Activated naive CD8-positive, alpha-beta T cell treated with anti-CD3 and anti-CD28 coated beads, Interleukin-2, amount 10 ng/mL, durations not matched to agents 7 days and 5 days (primary cell): Measurements from ENCODE around the gene FAM131A. TPM values are rescaled to one million over a fixed set of nuclear protein-coding genes. Genes with fewer than 3 reads are reported as not detected.
"Not testable (repeated sequence)": the region's sequence is repeated elsewhere in the genome, so short reads cannot be mapped to it uniquely, and the experiment has no call there.

Experiments used
- ATAC-seq: fragments of 150-1000 bp; cut with Tn5 transposase; one replicate; pipeline ENCODE4 v1.10.0; 2021; ENCODE audit warnings: low read depth, moderate library complexity
- POLR2A ChIA-PET: fragments of 350-600 bp; sonication (Branson Sonifier 250); formaldehyde crosslinking; loops from one replicate; lab custom pipeline; 2021; ENCODE audit warnings: antibody characterized with exemption; lab: Charles Lee
- DNase-seq: peaks from one replicate; pipeline ENCODE4 v3.0.0; 2021
- H3K27ac Mint-ChIP-seq: one replicate; pipeline ENCODE4 v1.8.0; 2022; ENCODE audit warnings: mild to moderate bottlenecking, mixed read lengths
- H3K27me3 Mint-ChIP-seq: one replicate; pipeline ENCODE4 v1.8.0; 2022; ENCODE audit warnings: mild to moderate bottlenecking, moderate library complexity, mixed read lengths
- H3K36me3 Mint-ChIP-seq: one replicate; pipeline ENCODE4 v1.8.0; 2021; ENCODE audit warnings: mild to moderate bottlenecking, mixed read lengths
- H3K4me1 Mint-ChIP-seq: one replicate; pipeline ENCODE4 v1.8.0; 2021; ENCODE audit warnings: mixed read lengths
- H3K4me3 Mint-ChIP-seq: one replicate; pipeline ENCODE4 v1.8.0; 2022; ENCODE audit warnings: mild to moderate bottlenecking, moderate library complexity, mixed read lengths
- H3K9me3 Mint-ChIP-seq: one replicate; pipeline ENCODE4 v1.8.0; 2021; ENCODE audit warnings: mixed read lengths
- total RNA-seq, 2 experiments: library from RNA; stranded (reverse); gene quantifications; one replicate each; pipeline ENCODE4 v1.2.3, GENCODE V29; 2021

The FAM131A gene
- total RNA-seq, 2 experiments from 2014 or later = 5.5 to 6.1 TPM

DNA sequence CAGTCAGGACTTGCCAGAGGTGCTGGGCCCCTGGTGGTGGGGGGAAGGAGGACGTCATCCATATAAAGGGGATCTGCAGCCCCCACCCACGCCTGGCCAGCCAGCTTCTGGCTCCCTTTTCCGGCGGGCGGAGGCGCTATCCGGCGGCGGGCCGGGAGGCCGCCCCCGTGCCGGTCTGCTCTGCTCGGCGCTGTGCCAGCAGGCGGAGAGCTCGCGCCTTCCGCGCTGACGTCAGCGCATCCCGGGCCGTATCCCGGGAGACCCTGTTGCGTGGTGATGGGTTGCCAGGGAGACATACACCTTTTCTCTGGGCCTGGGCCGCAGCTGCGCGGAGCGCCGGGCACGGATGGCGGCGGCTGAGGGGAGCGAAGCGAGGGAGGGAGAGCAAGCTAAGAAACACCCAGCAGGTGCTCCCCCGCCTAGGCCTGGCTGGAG lies 1.1 kb downstream of the FAM131A start:
- H3K4me1 Mint-ChIP-seq = peaks cover 30% of the 10 kb centered on the region
- no peak overlapping the region for H3K27ac Mint-ChIP-seq
- POLR2A ChIA-PET = no interaction called here

DNA sequence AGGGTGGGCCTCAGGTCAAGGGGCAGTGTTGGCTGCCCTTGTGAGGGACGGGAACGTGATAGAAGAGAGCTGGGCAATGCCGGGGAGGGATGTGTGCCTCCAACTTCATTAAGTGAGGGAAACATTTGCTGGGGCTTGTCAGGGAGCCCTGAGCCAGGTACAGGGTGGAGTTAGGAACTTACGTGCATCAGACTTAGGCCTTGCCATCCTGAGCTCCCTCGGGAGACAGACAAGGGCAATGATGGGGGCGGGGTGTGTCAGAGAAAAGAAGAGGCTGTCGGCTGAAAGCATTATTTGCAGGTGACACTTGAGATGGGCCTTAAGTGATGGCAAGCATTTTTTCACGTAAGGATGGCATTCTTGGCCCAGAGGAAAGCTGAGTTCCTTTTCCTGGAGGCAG lies 1.6 kb downstream of the FAM131A start:
- DNase-seq (no peak), ATAC-seq (no peak)
- POLR2A ChIA-PET = no interaction called here
- peaks cover 4% of the 10 kb centered on the region for H3K36me3 Mint-ChIP-seq
- peaks cover 26% of the 10 kb centered on the region for H3K4me1 Mint-ChIP-seq
- H3K27ac Mint-ChIP-seq = no peak overlapping the region
- H3K4me3 Mint-ChIP-seq = no peak overlapping the region
- H3K9me3 Mint-ChIP-seq = no peaks in the 10 kb centered on the region
- no peaks in the 10 kb centered on the region for H3K27me3 Mint-ChIP-seq

More for the DNA sequence above, 1.1 kb downstream of the FAM131A start:
- Mint-ChIP-seq H3K4me3 (no peak overlapping the region), H3K36me3 (peaks cover 4% of the 10 kb centered on the region), H3K27me3 (no peaks in the 10 kb centered on the region), H3K9me3 (no peaks in the 10 kb centered on the region)
- DNase-seq (no peak), ATAC-seq (no peak)

DNA sequence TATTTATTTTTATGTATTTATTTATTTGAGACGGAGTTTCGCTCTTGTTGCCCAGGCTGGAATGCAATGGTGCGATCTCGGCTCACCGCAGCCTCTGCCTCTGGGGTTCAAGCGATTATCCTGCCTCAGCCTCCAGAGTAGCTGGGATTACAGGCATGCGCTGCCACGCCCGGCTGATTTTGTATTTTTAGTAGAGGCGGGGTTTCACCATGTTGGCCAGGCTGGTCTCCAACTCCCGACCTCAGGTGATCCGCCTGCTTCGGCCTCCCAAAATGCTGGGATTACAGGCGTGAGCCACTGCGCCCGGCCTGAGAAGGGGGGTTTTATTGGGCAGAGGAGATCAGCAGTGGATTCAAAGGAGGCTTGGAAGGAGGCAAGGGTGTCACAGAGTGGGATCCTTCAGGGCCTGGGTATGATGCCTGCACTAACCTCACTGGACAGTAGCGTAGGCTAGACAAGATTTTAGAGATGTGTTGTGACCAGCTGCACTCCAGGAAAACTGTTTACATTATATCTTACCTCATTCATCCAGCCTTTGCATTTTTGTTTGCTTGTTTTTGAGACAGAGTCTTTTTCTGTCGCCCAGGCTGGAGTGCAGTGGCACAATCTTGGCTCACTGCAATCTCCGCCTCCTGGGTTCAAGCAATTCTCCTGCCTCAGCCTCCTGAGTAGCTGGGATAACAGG lies 2.2 kb downstream of the FAM131A start:
- H3K9me3 Mint-ChIP-seq, H3K4me3 Mint-ChIP-seq, H3K36me3 Mint-ChIP-seq, H3K27ac Mint-ChIP-seq, ATAC-seq, DNase-seq, H3K27me3 Mint-ChIP-seq, POLR2A ChIA-PET: not testable (repeated sequence)
- peaks cover 21% of the 10 kb centered on the region for H3K4me1 Mint-ChIP-seq

DNA sequence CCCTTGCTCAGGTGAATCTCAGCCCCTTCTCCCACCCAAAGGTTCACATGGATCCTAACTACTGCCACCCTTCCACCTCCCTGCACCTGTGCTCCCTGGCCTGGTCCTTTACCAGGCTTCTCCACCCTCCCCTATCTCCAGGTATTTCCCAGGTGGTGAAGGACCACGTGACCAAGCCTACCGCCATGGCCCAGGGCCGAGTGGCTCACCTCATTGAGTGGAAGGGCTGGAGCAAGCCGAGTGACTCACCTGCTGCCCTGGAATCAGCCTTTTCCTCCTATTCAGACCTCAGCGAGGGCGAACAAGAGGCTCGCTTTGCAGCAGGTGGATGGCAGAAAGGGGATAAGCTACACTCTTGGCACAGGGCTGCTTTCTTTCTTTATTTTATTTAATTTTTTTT lies 4.5 kb downstream of the FAM131A start:
- POLR2A ChIA-PET = no interaction called here
- Mint-ChIP-seq H3K36me3 (no peaks in the 10 kb centered on the region), H3K27ac (no peak overlapping the region), H3K4me1 (peaks cover 9% of the 10 kb centered on the region), H3K4me3 (no peak overlapping the region), H3K9me3 (no peaks in the 10 kb centered on the region), H3K27me3 (no peaks in the 10 kb centered on the region)
- ATAC-seq = no peak
- no peak for DNase-seq

DNA sequence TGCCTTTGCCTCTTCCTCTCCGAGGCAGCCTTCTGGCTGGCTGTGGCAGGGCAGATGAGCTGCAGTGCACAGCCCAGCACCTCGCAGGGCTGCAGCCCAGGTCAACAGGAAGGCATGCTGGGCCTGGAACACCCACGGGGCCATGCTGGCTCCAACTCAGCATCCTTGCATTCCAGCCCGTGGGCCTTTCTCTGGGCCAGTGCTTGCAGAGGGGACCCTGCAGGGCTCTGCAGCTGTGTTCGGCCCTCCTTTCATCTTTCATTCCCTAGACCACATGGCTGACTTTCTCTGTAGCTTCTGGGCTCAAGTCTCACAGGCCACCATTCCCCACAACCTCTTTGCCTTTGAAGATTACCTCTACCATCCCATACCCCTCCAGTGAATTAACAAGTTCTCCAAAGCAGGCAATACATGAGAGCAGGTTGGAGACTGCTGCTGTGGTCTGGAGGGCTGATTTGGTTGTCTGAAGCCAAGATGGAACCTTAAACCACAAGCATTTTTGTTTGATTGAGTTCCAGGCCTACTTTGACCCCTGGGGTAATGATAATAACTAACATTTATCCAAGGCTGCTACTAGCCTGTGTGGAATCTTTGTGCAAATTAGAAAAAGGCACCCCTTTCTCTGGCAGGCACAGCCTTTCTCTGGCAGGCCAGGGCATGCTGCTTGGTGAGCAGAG lies 5.9 kb downstream of the FAM131A start:
- H3K4me1 Mint-ChIP-seq = peaks cover 6% of the 10 kb centered on the region
- no peak for ATAC-seq
- no peak for DNase-seq
- no peaks in the 10 kb centered on the region for H3K9me3 Mint-ChIP-seq
- no peaks in the 10 kb centered on the region for H3K27me3 Mint-ChIP-seq
- POLR2A ChIA-PET = no interaction called here
- no peak overlapping the region for H3K4me3 Mint-ChIP-seq
- H3K36me3 Mint-ChIP-seq = no peaks in the 10 kb centered on the region
- H3K27ac Mint-ChIP-seq = no peak overlapping the region

DNA sequence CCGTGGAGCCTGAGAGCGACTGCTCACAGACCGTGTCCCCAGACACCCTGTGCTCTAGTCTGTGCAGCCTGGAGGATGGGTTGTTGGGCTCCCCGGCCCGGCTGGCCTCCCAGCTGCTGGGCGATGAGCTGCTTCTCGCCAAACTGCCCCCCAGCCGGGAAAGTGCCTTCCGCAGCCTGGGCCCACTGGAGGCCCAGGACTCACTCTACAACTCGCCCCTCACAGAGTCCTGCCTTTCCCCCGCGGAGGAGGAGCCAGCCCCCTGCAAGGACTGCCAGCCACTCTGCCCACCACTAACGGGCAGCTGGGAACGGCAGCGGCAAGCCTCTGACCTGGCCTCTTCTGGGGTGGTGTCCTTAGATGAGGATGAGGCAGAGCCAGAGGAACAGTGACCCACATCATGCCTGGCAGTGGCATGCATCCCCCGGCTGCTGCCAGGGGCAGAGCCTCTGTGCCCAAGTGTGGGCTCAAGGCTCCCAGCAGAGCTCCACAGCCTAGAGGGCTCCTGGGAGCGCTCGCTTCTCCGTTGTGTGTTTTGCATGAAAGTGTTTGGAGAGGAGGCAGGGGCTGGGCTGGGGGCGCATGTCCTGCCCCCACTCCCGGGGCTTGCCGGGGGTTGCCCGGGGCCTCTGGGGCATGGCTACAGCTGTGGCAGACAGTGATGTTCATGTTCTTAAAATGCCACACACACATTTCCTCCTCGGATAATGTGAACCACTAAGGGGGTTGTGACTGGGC lies 7.3 kb downstream of the FAM131A start:
- Mint-ChIP-seq H3K36me3 (no peaks in the 10 kb centered on the region), H3K4me1 (peaks cover 6% of the 10 kb centered on the region), H3K4me3 (no peak overlapping the region), H3K9me3 (no peaks in the 10 kb centered on the region), H3K27ac (no peak overlapping the region), H3K27me3 (no peaks in the 10 kb centered on the region)
- ATAC-seq (no peak), DNase-seq (no peak)
- POLR2A ChIA-PET = no interaction called here

DNA sequence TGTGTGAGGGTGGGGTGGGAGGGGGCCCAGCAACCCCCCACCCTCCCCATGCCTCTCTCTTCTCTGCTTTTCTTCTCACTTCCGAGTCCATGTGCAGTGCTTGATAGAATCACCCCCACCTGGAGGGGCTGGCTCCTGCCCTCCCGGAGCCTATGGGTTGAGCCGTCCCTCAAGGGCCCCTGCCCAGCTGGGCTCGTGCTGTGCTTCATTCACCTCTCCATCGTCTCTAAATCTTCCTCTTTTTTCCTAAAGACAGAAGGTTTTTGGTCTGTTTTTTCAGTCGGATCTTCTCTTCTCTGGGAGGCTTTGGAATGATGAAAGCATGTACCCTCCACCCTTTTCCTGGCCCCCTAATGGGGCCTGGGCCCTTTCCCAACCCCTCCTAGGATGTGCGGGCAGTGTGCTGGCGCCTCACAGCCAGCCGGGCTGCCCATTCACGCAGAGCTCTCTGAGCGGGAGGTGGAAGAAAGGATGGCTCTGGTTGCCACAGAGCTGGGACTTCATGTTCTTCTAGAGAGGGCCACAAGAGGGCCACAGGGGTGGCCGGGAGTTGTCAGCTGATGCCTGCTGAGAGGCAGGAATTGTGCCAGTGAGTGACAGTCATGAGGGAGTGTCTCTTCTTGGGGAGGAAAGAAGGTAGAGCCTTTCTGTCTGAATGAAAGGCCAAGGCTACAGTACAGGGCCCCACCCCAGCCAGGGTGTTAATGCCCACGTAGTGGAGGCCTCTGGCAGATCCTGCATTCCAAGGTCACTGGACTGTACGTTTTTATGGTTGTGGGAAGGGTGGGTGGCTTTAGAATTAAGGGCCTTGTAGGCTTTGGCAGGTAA lies 8.1 kb downstream of the FAM131A start:
- no peak overlapping the region for H3K27ac Mint-ChIP-seq
- H3K36me3 Mint-ChIP-seq = no peaks in the 10 kb centered on the region
- DNase-seq = no peak
- peak; percentile 50 for ATAC-seq
- H3K4me3 Mint-ChIP-seq = no peak overlapping the region
- H3K4me1 Mint-ChIP-seq = peaks cover 6% of the 10 kb centered on the region
- no peaks in the 10 kb centered on the region for H3K9me3 Mint-ChIP-seq
- H3K27me3 Mint-ChIP-seq = no peaks in the 10 kb centered on the region
- POLR2A ChIA-PET = no interaction called here

DNA sequence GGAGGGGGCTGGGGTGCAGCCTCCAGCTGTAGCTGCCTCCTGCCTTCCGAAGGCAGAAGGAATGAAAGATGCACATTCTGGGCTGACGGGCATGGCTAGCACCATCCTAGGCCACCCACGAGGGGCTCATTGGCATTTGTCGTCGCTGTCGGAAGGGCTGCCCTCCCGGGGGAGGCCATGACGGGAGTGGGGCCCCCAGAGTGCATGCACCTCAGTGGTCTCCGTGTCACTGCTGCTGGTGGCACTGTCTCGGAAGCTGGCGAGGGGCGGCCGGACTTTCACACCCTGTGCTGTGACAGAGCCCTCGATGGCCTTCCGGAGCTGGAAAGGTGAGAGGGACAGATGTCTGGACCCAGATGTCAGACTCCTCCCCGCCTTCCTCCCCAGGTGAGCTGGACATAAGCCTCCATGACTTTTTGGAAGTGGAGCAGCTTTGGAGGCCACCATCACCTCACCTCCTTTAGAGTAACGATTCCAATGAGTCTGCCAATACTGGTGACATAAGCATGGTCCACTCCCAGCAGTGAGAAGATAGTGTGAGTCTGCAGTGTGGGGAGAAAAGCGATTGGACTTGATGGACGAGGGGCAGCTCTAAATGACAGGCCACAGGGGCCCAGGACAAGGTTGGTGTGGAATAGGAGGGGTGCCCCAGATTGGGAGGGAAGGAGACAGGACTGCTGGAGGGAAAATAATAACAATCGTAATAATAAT lies 9.2 kb downstream of the FAM131A start:
- POLR2A ChIA-PET = no interaction called here
- H3K27ac Mint-ChIP-seq = no peak overlapping the region

DNA sequence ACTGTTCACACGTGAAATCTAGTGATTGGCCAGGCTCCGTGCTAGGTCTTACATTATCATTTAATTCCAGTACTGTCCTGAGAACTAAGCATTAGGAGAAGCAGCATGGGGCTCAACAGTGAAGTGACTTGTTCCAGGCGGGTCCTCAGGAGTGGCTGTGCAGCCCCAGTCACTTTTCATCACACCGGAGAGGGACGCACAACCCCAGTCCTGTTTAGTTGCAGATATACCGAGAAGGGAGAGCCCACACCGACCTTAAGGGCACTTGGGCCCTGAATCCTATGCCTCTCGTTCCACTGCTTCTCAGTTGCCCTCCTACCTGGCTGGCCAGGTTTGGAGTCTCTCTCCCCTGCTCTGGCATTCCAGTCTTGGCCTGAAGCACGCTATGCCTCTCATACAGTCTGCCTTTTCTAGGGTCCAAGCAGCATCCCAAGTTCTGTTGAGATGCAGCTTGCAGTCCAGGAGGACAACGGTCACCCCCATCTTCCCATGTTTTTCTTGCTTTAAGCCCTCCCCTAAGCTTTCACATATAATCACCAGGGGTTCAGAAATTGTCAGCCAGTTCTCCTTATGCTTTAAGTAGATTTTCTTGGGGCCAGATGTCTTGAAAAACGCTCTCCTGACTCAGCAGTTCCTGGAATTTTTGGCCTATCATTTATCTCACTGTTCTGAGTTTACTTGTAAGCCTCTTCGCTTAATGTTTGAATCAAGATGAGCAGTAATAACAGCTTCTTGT lies 10.1 kb downstream of the FAM131A start:
- no peak for ATAC-seq
- Mint-ChIP-seq H3K4me3 (no peak overlapping the region), H3K27ac (no peak overlapping the region), H3K27me3 (no peaks in the 10 kb centered on the region), H3K4me1 (no peaks in the 10 kb centered on the region), H3K36me3 (no peaks in the 10 kb centered on the region), H3K9me3 (no peaks in the 10 kb centered on the region)
- POLR2A ChIA-PET = interaction anchor here (0.8 to 2.0 kb wide), 3 partner anchors 12 to 45 kb away, joined by 3 to 5 read pairs (median 4); no protein-coding TSS in a partner anchor
- no peak for DNase-seq

More for the DNA sequence above, 9.2 kb downstream of the FAM131A start:
- Mint-ChIP-seq H3K4me3 (no peak overlapping the region), H3K9me3 (no peaks in the 10 kb centered on the region), H3K4me1 (no peaks in the 10 kb centered on the region), H3K27me3 (no peaks in the 10 kb centered on the region), H3K36me3 (no peaks in the 10 kb centered on the region)
- ATAC-seq (no peak), DNase-seq (no peak)

DNA sequence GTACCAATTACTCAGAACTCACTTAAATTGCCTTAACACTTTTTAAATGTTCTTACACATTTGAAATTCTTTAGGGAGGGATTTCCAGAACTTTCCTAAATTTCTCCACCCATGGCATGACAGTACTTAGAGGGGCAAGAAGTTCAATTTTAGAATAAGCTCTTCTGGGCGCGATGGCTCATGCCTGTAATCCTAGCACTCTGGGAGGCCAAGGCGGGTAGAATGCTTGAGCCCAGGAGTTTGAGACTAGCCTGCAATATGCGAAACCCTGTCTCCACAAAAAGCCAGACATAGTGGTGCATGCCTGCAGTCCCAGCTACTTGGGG lies 10.6 kb downstream of the FAM131A start:
- POLR2A ChIA-PET = interaction anchor here (0.8 to 2.0 kb wide), 3 partner anchors 12 to 46 kb away, joined by 3 to 5 read pairs (median 4); no protein-coding TSS in a partner anchor
- no peak overlapping the region for H3K27ac Mint-ChIP-seq
- H3K9me3 Mint-ChIP-seq = no peaks in the 10 kb centered on the region
- ATAC-seq (no peak), DNase-seq (no peak)
- no peaks in the 10 kb centered on the region for H3K27me3 Mint-ChIP-seq
- no peaks in the 10 kb centered on the region for H3K36me3 Mint-ChIP-seq
- no peaks in the 10 kb centered on the region for H3K4me1 Mint-ChIP-seq
- H3K4me3 Mint-ChIP-seq = no peak overlapping the region

DNA sequence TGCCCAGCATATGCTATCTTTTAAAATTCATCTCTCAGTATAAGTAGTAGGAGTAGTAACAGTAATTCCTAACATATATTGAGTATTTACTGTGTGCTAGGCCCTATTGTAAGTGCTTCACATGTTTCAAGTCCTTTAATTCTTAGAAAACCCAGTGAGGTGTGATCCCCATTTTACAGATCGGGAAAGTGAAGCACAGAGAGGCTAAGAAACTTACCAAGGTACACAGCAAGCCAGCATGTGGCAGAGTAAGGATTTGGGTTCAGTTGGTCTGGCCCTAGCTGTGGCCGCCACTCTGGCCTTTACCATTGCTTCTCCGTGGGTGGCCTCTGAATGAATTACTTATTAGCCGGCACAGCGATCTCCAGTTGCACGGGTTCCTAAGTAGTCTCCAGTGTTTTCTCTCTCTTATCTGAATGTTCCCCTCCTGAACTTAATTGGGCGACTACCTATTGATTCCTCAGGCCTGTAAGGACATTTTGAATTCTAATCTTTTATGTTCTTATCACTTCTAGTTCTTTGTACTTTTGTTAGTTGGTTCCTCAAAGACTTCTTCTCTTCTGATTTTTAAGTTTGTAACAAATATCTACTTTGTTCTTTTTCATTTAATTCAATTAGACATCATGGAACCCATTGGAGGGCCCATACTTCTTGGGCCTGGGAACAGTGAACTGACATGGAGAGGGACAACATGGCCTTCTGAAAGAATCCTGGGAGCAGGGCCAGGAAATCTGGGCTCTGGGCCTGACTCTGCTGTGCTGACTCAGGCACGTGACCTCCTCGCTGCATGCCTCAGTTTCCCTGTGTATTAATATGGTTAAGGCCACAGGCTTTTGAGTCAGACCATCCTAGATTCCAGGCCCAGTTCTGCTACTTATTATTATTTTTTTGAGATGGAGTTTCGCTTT lies 12.4 kb downstream of the FAM131A start:
- Mint-ChIP-seq H3K9me3 (no peaks in the 10 kb centered on the region), H3K27me3 (no peaks in the 10 kb centered on the region), H3K27ac (no peak overlapping the region), H3K36me3 (no peaks in the 10 kb centered on the region), H3K4me1 (peaks cover 2% of the 10 kb centered on the region), H3K4me3 (no peak overlapping the region)
- ATAC-seq (no peak), DNase-seq (no peak)
- POLR2A ChIA-PET = no interaction called here
